Measurements from ENCODE around the gene ISL1. TPM values are rescaled to one million over a fixed set of nuclear protein-coding genes. Genes with fewer than 3 reads are reported as not detected.

Gene ISL1
- not detected in 2 replicates for total RNA-seq

GRCh38 chr5:51383131-51384121 lies at the start of gene ISL1:
ISL1 (plus strand) TSS chr5:51383448; CDS start chr5:51383672, 224 bp downstream.

